ENCODE data around the gene AGBL4.

The AGBL4 gene

GRCh38 chr1:49163031-49163430 lies 860.7 kb downstream of the AGBL4 start:
- no peak for DNase-seq

DNA sequence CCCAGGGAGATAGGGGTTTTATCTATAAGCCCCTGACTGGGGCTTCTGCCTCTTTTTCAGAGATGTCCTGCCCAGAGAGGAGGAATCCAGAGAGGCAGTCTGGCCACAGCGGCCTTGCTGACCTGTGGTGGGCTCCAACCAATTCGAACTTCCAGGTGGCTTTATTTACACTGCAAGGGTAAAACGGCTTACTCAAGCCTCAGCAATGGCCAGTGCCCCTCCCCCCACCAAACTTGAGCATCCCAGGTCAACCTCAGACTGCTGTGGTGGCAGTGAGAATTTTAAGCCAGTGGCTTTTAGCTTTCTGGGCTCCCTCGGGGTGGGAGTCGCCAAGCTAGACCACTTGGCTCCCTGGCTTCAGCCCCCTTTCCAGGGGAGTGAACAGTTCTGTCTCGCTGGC lies 863.1 kb downstream of the AGBL4 start:
- DNase-seq = no peak

- no peak for DNase-seq
Measured at GRCh38 chr1:49136738-49137251, 887.0 kb downstream of the AGBL4 start.

DNA sequence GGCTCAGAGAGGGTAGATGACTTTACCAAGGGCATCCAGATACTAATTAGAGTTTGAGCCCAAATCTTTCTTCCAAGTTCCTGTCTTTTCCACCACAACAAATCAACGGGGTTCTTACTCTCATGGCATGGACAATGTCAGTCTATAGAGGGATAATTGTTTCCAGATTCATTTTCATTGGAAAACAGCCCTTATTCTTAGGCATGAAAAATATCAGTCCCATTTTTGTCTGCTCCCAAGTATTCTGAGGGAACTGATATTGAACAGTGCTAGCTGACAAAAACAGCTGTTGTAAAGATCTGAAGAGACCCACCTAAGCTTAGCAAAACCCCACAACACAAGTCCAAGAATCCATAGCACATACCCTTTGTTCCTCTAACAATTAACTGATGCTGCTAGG lies 898.0 kb downstream of the AGBL4 start:
- no peak for DNase-seq

- no peak for DNase-seq
Measured at GRCh38 chr1:49111931-49112330, 911.8 kb downstream of the AGBL4 start.

GRCh38 chr1:49106445-49106844 lies 917.3 kb downstream of the AGBL4 start:
- no peak for DNase-seq

DNA sequence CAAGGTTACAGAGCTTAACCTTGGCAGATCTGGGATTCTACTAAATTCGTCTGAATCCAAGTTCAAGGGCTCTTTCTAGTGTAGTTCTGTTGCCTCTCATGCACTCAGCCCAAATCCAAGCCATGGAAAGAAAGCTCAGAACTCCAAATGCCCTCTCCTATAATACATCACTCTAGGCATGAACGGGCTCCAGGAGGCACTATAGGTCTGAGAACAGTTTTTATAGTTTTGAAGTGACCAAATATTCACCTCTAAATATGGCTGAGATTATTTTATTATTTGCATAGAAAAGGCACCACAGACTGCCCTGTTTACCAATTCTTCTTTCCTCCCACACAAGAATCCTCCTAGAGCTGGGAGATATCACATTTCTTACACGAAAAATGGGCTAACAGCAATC lies 919.2 kb downstream of the AGBL4 start:
- no peak for DNase-seq

DNA sequence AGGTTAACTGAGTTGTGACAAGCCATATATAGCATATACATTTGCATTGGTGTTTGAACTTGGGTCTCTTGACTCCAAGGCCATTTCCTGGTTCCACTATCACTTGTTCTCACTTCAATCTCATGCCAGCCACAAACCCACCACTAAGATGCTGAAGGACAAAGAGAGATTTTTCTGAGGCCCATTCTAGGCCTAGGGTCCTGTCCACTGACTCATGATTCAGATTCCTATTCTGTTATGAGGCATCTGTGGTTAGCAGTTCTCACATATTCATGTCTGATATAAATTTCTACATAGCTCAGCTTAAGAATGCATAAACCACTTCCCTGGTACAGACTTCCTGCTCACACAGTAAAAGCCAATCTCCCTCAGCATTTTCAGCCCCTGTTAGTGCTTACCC lies 921.0 kb downstream of the AGBL4 start:
- DNase-seq = peak; percentile 0

DNA sequence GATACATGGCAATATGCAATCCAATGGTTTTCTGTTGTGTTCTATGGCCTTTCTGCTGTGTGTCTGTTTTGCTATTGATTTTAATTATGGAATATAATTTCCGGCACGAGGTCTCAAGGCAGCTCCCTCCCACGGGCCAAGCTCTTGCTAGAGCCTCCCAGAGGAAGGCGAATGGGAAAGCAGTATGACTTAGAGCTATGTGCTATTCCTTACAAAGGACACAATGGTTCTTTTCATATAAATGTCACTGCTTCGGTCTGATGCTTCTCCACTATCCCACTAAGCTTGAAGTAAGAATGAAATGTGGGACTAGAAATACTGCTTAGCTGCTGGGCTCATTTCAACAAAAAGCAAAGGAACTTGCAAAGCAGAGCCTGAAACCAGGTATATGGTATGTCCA lies 924.9 kb downstream of the AGBL4 start:
- DNase-seq = no peak

GRCh38 chr1:49086327-49086726 lies 937.4 kb downstream of the AGBL4 start:
- no peak for DNase-seq

DNA sequence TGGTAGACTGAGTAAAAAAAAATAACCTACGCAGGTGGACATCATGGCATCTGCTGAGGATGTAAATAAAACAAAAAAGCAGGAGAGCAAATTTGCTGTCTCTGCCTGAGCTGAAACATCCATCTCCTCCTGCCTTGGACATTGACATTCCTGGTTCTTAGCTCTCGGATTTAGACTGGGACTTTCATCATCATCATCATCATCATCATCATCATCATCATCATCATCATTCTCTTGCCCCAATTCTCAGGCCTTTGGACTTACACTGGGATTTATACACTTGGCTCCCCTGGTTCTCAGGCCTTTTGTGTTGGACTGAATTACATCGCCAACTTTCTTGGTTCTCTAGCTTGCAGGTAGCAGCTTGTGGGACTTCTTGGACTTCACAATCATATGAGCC lies 938.7 kb downstream of the AGBL4 start:
- no peak for DNase-seq

GRCh38 chr1:49060766-49061165 lies 963.0 kb downstream of the AGBL4 start:
- DNase-seq = no peak

DNA sequence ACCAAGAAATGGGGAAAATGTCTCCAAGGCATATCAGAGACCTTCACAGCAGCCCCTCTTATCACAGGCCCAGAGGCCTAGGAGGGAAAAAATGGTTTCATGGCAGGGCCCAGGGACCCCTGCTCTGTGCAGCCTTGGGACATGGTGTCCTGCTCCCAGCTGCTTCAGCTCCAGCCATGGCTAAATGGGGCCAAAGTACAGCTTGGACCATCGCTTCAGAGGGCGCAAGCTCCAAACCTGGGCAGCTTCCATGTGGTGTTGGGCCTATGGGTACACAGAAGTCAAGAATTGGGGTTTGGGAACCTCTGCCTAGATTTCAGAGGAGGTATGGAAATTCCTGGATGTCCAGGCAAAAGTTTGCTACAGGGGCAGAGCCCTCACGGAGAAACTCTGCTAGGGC lies 964.7 kb downstream of the AGBL4 start:
- no peak for DNase-seq

GRCh38 chr1:49052102-49052501 lies 971.7 kb downstream of the AGBL4 start:
- no peak for DNase-seq

GRCh38 chr1:49051647-49052046 lies 972.1 kb downstream of the AGBL4 start:
- DNase-seq = no peak

- DNase-seq = no peak
Measured at GRCh38 chr1:49050041-49050440, 973.7 kb downstream of the AGBL4 start.

DNA sequence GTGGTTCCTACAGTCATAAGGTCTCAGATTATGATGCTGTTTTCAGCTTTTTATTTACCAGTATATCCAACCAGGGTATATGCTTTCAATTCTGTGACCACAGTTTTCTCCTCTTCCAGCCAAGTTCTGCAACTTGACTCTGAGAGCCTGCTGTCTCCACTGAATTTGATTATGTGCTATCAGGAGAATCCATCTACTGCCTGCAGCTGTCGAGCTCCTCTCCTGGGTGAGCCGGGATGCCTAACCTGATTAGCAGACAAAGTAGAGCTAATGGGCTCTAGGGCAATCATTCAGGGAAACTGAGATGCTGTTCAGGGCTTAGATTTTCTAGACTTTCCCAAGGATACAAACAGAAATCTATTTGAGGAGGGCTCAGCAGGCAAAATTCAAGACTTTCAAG lies 975.6 kb downstream of the AGBL4 start:
- no peak for DNase-seq

- no peak for DNase-seq
Measured at GRCh38 chr1:49046305-49046704, 977.4 kb downstream of the AGBL4 start.

DNA sequence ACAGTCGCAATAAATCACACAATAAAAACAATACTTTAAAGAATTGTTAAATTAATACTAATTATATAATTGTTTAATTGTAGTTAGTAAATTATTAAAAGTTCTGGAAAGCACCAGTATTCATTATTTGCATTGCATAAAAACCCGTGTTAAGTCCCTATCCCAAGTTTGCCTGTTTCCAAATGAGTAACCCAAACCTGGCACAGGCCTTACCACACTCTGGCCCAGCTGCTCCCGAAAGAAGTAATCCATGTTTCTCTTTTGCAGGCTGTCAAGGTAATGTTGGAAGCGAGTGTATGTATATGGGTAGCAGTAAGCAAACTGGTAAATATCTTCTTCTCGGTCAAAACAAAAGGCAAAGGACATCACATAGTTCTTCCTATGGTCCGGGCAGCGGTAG lies 978.4 kb downstream of the AGBL4 start:
- DNase-seq = no peak

DNA sequence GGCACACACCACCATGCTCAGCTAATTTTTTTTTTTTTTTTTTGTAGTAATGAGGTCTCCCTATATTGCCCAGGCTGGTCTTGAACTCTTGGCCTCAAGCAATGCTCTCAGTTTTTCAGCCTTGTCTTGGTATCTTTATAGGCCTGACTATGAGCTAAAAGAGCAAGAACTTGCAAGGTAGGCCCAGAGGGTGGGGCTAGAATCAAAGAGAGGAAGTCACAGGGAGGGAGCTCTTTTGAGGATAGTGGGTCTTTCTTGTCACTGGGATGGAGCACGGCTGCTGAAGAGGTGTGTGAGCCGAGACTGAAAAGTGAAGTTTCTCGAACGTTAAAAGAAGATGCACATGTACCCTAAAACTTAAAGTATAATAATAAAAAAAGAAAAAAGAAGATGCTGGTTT lies 987.1 kb downstream of the AGBL4 start:
- no peak for DNase-seq

- DNase-seq = no peak
Measured at GRCh38 chr1:49028396-49028795, 995.4 kb downstream of the AGBL4 start.

- no peak for DNase-seq
Measured at GRCh38 chr1:49026230-49026811, 997.4 kb downstream of the AGBL4 start.

- DNase-seq = no peak
Measured at GRCh38 chr1:49016030-49016977, 1007.5 kb downstream of the AGBL4 start.

GRCh38 chr1:49013079-49013478 lies 1010.7 kb downstream of the AGBL4 start:
- DNase-seq = no peak

Measured in CD4-positive, alpha-beta T cell treated with Interleukin-17A for 1 hour (primary cell).